ENCODE results near the gene M6PR.

GRCh38 chr12:8948701-8949341, 624 bp downstream of the M6PR start:
- TF ChIP-seq RAD21 (IDR thresholded peaks at IDR 0.05; ENCODE audit: low read depth) (no peak), NFIC (IDR thresholded peaks at IDR 0.05) (no peak)
